DND-41 (cell line): Measurements from ENCODE around the gene SCTR.

Source experiments
- ATAC-seq: fragments of 200-7000 bp; cut with Tn5 transposase; 3 replicates; pipeline ENCODE4 v1.9.1; 2021; ENCODE audit warnings: low read depth; ENCODE audit not compliant: insufficient read depth
- DNase-seq: peaks from one replicate; pipeline ENCODE4 v3.0.0-alpha.2; 2020
- H2AFZ ChIP-seq: 2 replicates; pipeline ENCODE4 v1.6.0; 2012; ENCODE audit warnings: low read depth, low read length
- H3K27ac ChIP-seq: 2 replicates; pipeline ENCODE4 v1.5.1; 2012; ENCODE audit warnings: low read length, inconsistent platforms
- H3K27me3 ChIP-seq: fragments of 200-600 bp; sonication (generic); 2 replicates; pipeline ENCODE4 v1.6.0; 2012; ENCODE audit warnings: low read length, mild to moderate bottlenecking, inconsistent platforms; ENCODE audit not compliant: insufficient read depth, poor library complexity
- H3K36me3 ChIP-seq: 2 replicates; pipeline ENCODE4 v1.5.1; 2012; ENCODE audit warnings: low read length, inconsistent platforms; ENCODE audit not compliant: insufficient read depth
- H3K4me1 ChIP-seq: 2 replicates; pipeline ENCODE4 v1.5.1; 2012; ENCODE audit warnings: mild to moderate bottlenecking, low read length; ENCODE audit not compliant: insufficient read depth
- H3K4me2 ChIP-seq: 2 replicates; pipeline ENCODE4 v1.6.0; 2012; ENCODE audit warnings: mild to moderate bottlenecking, moderate library complexity, low read length, inconsistent platforms; ENCODE audit not compliant: insufficient read depth
- H3K4me3 ChIP-seq, 2 experiments: fragments of 200-600 bp in 1 of 2; shearing (Covaris generic) in 1 of 2; 2 replicates each; pipeline ENCODE4 v1.5.1; 2012 to 2016; ENCODE audit warnings: inconsistent platforms in 2 of 2, low read length in 2 of 2, mild to moderate bottlenecking in 2 of 2, low read depth in 1 of 2, moderate library complexity in 1 of 2
- H3K79me2 ChIP-seq: 2 replicates; pipeline ENCODE4 v1.6.0; 2012; ENCODE audit warnings: low read length, inconsistent platforms; ENCODE audit not compliant: insufficient read depth
- H3K9ac ChIP-seq: 2 replicates; pipeline ENCODE4 v1.6.0; 2012; ENCODE audit warnings: low read depth, mild to moderate bottlenecking, inconsistent platforms, low read length, moderate library complexity
- H3K9me3 ChIP-seq: 2 replicates; pipeline ENCODE4 v1.5.1; 2012; ENCODE audit warnings: low read length, moderate library complexity, mild to moderate bottlenecking, inconsistent platforms; ENCODE audit not compliant: insufficient read depth, severe bottlenecking
- H4K20me1 ChIP-seq: 2 replicates; pipeline ENCODE4 v1.6.0; 2012; ENCODE audit warnings: low read length; ENCODE audit not compliant: insufficient read depth
- EZH2 ChIP-seq: IDR thresholded peaks from 3 replicates; pipeline ENCODE4 v1.6.1; 2012; ENCODE audit warnings: borderline replicate concordance, low read depth, mild to moderate bottlenecking, moderate library complexity, low read length, inconsistent platforms; ENCODE audit not compliant: severe bottlenecking
- TF ChIP-seq, protein P1 (sequence below): IDR thresholded peaks from 2 replicates; pipeline ENCODE4 v1.5.1; 2012; ENCODE audit warnings: borderline replicate concordance, low read length, moderate library complexity, mild to moderate bottlenecking; ENCODE audit not compliant: poor library complexity, severe bottlenecking; ENCODE audit errors: extremely low read depth

The SCTR gene

DNA sequence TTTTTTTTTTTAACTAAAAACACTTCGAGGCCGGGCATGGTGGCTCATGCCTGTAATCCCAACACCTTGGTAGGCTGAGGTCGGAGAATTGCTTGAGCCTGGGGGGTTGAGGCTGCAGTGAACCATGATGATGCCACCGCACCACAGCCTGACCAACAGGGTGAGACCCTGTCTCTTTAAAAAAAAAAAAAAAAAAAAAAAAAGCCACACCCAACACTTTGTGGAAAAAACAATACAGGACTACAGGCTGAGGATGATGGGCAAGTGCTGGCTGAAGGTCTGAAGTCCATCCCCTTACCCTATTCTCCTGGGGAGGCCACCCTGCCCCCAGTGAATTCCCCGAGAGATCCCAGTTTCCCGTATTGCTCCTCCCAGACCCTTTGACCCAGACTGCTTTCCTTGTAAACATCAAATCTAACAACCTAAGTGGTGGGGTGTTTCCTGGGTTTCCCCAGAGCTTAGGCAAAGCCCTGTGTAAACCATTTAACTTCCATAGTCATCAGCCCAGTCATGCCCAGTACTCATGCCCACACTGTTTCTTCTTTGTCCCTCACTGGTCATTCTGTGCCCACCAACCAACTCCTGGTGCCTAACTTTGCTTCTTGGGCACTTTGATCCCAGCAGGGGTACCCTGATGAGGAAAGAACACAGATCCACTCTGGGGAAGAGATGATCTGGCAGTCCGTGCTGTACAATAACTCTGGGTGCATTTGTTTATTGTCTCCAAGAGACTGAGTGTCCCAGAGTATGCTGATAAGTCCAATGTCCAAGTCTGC is 98.5 kb downstream of the SCTR start:
- peaks cover 33% of the 10 kb centered on the region for H3K27me3 ChIP-seq
- H3K4me2 ChIP-seq, result no peak overlapping the region
- no peaks in the 10 kb centered on the region for H3K4me1 ChIP-seq
- DNase-seq (no peak), ATAC-seq (no peak)
- H4K20me1 ChIP-seq, result no peaks in the 10 kb centered on the region
- TF ChIP-seq, protein P1, sequence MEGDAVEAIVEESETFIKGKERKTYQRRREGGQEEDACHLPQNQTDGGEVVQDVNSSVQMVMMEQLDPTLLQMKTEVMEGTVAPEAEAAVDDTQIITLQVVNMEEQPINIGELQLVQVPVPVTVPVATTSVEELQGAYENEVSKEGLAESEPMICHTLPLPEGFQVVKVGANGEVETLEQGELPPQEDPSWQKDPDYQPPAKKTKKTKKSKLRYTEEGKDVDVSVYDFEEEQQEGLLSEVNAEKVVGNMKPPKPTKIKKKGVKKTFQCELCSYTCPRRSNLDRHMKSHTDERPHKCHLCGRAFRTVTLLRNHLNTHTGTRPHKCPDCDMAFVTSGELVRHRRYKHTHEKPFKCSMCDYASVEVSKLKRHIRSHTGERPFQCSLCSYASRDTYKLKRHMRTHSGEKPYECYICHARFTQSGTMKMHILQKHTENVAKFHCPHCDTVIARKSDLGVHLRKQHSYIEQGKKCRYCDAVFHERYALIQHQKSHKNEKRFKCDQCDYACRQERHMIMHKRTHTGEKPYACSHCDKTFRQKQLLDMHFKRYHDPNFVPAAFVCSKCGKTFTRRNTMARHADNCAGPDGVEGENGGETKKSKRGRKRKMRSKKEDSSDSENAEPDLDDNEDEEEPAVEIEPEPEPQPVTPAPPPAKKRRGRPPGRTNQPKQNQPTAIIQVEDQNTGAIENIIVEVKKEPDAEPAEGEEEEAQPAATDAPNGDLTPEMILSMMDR, result no peak
- TF ChIP-seq EZH2, result no peak
- no peak overlapping the region for H3K4me3 ChIP-seq
- no peaks in the 10 kb centered on the region for H3K36me3 ChIP-seq
- no peak overlapping the region for H2AFZ ChIP-seq
- peaks cover 6% of the 10 kb centered on the region for H3K9me3 ChIP-seq
- no peak overlapping the region for H3K9ac ChIP-seq
- H3K79me2 ChIP-seq, result no peaks in the 10 kb centered on the region
- no peak overlapping the region for H3K27ac ChIP-seq

DNA sequence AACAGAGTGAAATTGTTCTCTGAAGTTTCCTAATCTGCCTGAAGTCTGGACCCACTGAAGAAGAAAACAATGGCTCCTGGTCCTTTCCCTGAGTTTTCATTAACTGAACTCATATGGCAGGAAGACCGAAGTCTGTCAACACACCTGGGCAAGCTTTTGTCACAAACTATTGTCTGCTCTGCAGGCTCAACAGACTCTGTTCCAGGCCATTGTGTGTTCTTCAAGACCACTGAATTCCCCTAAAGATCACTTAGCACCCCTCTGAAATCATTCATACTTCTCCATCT is 99.2 kb downstream of the SCTR start:
- H4K20me1 ChIP-seq, result no peaks in the 10 kb centered on the region
- H3K36me3 ChIP-seq, result no peaks in the 10 kb centered on the region
- H3K79me2 ChIP-seq, result no peaks in the 10 kb centered on the region
- H3K4me3 ChIP-seq, result no peak overlapping the region
- no peaks in the 10 kb centered on the region for H3K4me1 ChIP-seq
- peaks cover 6% of the 10 kb centered on the region for H3K9me3 ChIP-seq
- no peak overlapping the region for H3K9ac ChIP-seq
- H3K27ac ChIP-seq, result no peak overlapping the region
- no peak for ATAC-seq
- H2AFZ ChIP-seq, result no peak overlapping the region
- DNase-seq, result no peak
- H3K27me3 ChIP-seq, result peaks cover 33% of the 10 kb centered on the region
- H3K4me2 ChIP-seq, result no peak overlapping the region
- TF ChIP-seq, protein P1, result no peak
- no peak for TF ChIP-seq EZH2

- TF ChIP-seq, protein P1, result no peak
- Histone ChIP-seq H2AFZ (no peak overlapping the region), H3K36me3 (no peaks in the 10 kb centered on the region), H3K27me3 (peaks cover 32% of the 10 kb centered on the region), H4K20me1 (no peaks in the 10 kb centered on the region), H3K9me3 (peaks cover 6% of the 10 kb centered on the region), H3K4me2 (no peak overlapping the region), H3K9ac (no peak overlapping the region), H3K27ac (no peak overlapping the region), H3K4me1 (no peaks in the 10 kb centered on the region), H3K79me2 (no peaks in the 10 kb centered on the region), H3K4me3 (no peak overlapping the region)
- DNase-seq (no peak), ATAC-seq (no peak)
These were observed 99.8 kb downstream of the SCTR start for GRCh38 chr2:119424284-119425118.
